DND-41 (cell line): ENCODE data around the gene GORASP2.

ENCODE experiments used
- CTCF ChIP-seq: IDR thresholded peaks from 2 replicates; pipeline ENCODE4 v1.5.1; 2012; ENCODE audit warnings: borderline replicate concordance, low read length, moderate library complexity, mild to moderate bottlenecking; ENCODE audit not compliant: poor library complexity, severe bottlenecking; ENCODE audit errors: extremely low read depth
- EZH2 ChIP-seq: IDR thresholded peaks from 3 replicates; pipeline ENCODE4 v1.6.1; 2012; ENCODE audit warnings: borderline replicate concordance, low read depth, mild to moderate bottlenecking, moderate library complexity, low read length, inconsistent platforms; ENCODE audit not compliant: severe bottlenecking

DNA sequence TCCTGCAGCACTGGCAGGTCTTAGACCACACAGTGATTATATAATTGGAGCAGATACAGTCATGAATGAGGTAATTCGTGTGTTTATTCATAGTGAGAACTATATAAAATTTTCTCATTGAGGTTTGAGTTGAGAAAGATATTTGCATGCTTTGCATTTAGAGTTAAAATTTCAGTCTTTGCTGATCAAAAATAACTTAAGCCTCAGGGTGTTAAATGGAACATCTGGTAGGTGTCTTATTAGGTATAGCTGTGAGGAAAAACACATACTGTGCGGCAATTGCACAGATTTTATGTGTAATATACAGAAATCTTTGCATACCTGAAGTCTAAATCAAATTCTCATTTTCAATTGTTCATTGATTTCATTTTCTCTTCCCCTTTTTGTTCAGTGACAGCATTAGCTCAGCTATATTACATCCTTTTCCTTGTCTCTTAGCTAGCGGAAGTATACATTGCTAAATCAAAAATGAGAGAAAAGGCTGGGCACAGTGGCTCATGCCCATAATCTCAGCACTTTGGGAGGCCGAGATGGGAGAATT, 21.2 kb downstream of the GORASP2 start:
- TF ChIP-seq CTCF, result no peak
- no peak for TF ChIP-seq EZH2
